NT2/D1 (cell line): ENCODE results near the gene RBM4.

ENCODE experiments used
- YY1 ChIP-seq: IDR thresholded peaks from 2 replicates; pipeline ENCODE4 v1.6.1; 2011; ENCODE audit not compliant: insufficient read length, insufficient read depth
- ZNF274 ChIP-seq: IDR thresholded peaks from 2 replicates; pipeline ENCODE4 v1.6.1; 2011; ENCODE audit warnings: mild to moderate bottlenecking, low read depth, low read length

DNA sequence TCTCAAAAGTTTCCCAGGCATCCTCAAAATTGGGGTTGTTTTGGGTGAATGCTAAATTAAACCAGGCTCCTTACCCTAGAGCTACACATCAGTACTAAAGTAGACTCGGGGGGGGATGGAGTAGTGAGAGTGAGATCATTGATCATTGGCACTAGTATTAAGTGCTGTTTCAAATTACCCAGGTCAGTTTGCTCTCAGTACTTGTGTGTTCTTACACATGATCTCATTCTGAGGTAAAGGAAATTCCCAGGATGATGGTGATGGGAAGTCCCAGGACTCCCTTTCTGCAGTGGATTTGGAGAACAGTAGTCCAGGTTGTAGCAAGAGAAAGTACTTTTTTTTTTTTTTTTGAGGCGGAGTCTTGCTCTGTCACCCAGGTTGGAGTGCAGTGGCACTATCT, 12.5 kb downstream of the RBM4 start:
- no peak for TF ChIP-seq ZNF274
- TF ChIP-seq YY1 = no peak
